Fibroblast of villous mesenchyme (primary cell): ENCODE results near the gene GAL3ST3. TPM values are rescaled to one million over a fixed set of nuclear protein-coding genes. Genes with fewer than 3 reads are reported as not detected.
"Not testable (repeated sequence)": the region's sequence is repeated elsewhere in the genome, so short reads cannot be mapped to it uniquely, and the experiment has no call there.

Source experiments
- DNase-seq: peaks from one replicate; pipeline ENCODE4 v3.0.0-alpha.2; 2010; ENCODE audit warnings: low read depth
- H3K4me3 ChIP-seq: 2 replicates; pipeline ENCODE4 v1.5.1; 2011; ENCODE audit warnings: low read depth, mild to moderate bottlenecking, low read length
- CTCF ChIP-seq: IDR thresholded peaks from 2 replicates; pipeline ENCODE4 v1.5.1; 2012; ENCODE audit warnings: low read depth, mild to moderate bottlenecking, low read length; ENCODE audit not compliant: insufficient read depth
- total RNA-seq: library from RNA; depleted of rRNA; stranded (reverse); fragments of >200 nt; gene quantifications from 2 replicates; pipeline ENCODE4 v1.2.3, GENCODE V29; 2012

Gene GAL3ST3
- total RNA-seq, 1 donor, result not detected

- no peak overlapping the region for H3K4me3 ChIP-seq
- no peak for DNase-seq
- no peak for TF ChIP-seq CTCF
Measured at GRCh38 chr11:66013762-66014100, 35.2 kb downstream of the GAL3ST3 start.

DNA sequence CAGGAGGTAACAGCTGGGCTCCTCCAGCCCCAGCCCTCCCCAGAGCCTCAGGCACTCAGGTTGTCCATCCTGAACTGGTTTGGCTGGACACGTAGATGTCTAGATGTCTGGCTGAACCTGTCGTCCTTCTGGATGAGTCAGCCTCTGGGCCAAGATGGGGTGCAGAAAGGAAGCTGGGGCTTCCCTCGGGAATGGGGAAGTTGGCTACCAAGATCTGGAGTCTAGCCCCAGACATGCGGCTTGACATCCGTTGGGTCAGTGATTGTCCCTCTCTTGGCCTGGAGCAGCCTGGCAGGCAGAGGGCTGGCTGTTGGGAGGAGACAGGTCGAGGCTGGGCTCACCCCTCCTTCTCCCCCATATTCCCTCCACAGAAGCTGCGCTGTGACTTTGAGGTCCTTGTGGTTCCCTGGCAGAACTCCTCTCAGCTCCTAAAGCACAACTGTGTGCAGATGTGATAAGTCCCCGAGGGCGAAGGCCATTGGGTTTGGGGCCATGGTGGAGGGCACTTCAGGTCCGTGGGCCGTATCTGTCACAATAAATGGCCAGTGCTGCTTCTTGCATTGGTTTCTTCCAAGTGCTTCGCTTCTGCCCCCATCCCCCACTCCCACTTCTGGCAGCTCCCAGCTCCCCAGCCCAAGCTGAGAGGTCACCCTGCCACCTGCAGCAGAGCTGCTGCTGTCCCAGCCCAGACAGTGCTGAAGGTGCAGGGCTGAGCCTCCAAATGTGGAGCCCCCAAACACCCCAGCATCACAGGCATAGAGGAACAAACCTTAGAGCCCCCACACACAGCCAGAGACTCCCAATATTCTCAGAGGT lies 35.8 kb downstream of the GAL3ST3 start:
- H3K4me3 ChIP-seq, result no peak overlapping the region
- TF ChIP-seq CTCF, result no peak
- DNase-seq, result no peak

DNA sequence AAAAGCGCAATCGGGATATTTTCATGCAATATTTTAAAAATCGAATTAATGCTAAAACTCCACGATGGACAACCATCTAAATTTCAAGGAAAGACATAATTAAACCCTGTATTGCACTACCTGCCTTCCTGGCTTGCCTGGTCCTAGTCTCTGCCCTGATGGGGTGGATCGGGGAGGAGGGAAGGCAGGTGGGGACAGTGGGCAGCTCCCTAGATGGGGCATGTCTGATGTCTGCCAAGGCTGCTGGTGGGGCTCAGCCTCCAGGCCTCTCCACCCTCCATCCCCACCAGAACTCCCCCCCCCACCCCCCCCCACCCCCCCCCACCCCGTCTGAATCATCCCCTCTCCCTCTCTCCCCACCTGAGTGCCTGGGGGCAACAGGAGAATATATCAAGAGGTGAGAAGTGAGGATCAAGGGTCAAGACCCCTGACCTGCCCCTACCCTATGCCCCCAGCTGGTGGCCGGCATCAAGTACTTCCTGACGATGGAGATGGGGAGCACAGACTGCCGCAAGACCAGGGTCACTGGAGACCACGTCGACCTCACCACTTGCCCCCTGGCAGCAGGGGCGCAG lies 36.5 kb downstream of the GAL3ST3 start:
- no peak overlapping the region for H3K4me3 ChIP-seq
- DNase-seq, result no peak
- TF ChIP-seq CTCF, result no peak

DNA sequence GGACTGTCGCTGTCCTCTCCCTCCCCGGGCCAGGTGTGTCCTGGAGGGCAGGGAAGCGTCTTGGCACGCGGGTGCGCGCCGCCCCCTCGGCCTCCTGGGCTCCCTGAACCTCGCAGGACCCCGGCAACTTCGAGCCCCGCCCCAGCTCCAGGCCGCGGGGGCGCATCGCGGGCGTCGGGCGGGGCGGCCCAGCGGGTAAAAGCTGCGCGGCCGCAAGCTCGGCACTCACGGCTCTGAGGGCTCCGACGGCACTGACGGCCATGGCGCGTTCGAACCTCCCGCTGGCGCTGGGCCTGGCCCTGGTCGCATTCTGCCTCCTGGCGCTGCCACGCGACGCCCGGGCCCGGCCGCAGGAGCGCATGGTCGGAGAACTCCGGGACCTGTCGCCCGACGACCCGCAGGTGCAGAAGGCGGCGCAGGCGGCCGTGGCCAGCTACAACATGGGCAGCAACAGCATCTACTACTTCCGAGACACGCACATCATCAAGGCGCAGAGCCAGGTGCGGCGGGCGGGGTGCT lies 37.1 kb downstream of the GAL3ST3 start, which contains the start of gene CST6:
TSS of gene CST6 (plus strand) at position 224 of the 519 bp plus-strand sequence. CDS start at position 261, 37 bp downstream.
- no peak for TF ChIP-seq CTCF
- no peak for DNase-seq
- no peak within 1 kb of the TSS for H3K4me3 ChIP-seq

DNA sequence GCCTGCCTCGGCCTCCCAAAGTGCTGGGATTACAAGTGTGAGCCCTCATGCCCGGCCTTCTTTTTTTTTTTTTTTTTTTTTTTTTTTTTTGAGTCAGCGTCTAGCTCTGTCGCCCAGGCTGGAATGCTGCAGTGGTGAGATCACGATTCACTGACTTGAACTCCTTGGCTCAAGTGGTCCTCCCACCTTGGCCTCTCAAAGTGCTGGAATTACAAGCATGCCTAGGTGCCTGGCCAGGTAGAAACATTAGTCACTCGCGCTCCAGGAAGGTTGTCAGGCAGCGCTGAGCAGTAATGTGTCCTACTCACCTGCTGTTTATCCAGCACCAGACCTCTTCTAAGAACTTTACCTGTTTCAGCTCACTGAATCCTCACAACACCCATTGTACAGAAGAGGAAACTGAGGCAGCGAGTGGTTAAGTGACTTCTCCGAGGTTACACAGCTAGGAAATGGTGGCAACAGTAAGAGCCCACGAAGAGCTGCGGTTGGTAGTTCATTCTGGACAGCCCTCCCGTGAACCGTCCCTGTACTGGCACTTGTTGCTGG lies 37.6 kb downstream of the GAL3ST3 start:
- no peak for TF ChIP-seq CTCF
- DNase-seq, result peak; percentile 15
- no peak overlapping the region for H3K4me3 ChIP-seq

DNA sequence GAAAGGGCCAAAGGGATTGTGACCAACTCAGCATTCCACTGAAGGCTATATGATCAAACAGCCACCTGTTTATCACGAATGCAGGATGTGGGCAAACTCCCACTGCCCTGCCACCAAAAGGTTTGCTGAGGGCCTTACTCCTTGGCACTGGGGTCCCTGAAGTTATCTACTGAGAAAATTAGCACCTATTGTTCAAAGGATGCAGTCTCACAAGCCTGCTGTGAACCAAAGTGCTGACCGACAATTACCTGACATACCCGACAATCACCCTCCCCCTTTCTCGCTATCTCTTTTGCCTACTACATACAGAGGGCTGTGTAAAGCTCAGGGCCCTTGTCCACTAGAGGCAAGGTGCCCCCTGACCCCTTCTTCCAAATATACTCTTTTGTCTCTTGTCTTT lies 38.9 kb downstream of the GAL3ST3 start:
- DNase-seq, H3K4me3 ChIP-seq: not testable (repeated sequence)

DNA sequence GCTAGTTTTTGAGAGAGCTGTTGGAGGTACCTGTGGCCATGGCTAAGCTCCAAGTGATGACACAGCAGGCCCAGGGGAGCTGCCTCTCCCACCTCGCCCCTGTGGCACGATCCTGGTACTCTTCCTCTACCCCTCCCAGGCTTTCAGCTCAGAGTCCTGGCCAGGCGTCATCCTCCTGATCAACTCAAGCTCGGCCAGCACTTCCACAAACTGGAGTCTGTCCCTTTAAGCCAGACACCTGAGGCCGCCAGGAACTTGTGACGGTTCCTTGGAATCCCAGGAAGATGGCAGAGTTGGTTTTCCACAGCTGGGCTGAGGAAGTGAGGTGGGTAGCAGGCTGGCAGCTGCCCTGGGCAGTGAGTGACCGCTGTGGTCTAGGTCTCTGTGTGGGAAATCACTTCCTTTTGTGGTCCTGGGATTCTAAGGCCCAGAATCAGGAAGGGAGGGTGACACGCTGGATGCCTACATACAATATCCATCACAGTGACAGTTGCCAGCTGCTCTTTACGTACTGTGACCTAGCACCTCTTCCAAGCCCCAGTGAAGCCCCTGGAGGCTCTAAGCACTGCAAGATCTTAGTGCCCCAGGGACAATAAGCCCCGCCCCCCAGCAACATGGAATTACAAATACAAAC lies 40.4 kb downstream of the GAL3ST3 start:
- no peak for TF ChIP-seq CTCF
- no peak for DNase-seq
- no peak overlapping the region for H3K4me3 ChIP-seq
